HG03108 (cell line): ENCODE measurements around the gene ALX4.

Source experiments
- ATAC-seq: cut with Tn5 transposase; IDR thresholded peaks from one replicate; pipeline ENCODE4 v1.9.1; 2021; ENCODE audit warnings: moderate library complexity; ENCODE audit not compliant: unreplicated experiment

The ALX4 gene

GRCh38 chr11:44268614-44269080 lies 41.3 kb downstream of the ALX4 start:
- no peak for ATAC-seq

GRCh38 chr11:44267750-44268613 lies 42.0 kb downstream of the ALX4 start:
- ATAC-seq = no peak

DNA sequence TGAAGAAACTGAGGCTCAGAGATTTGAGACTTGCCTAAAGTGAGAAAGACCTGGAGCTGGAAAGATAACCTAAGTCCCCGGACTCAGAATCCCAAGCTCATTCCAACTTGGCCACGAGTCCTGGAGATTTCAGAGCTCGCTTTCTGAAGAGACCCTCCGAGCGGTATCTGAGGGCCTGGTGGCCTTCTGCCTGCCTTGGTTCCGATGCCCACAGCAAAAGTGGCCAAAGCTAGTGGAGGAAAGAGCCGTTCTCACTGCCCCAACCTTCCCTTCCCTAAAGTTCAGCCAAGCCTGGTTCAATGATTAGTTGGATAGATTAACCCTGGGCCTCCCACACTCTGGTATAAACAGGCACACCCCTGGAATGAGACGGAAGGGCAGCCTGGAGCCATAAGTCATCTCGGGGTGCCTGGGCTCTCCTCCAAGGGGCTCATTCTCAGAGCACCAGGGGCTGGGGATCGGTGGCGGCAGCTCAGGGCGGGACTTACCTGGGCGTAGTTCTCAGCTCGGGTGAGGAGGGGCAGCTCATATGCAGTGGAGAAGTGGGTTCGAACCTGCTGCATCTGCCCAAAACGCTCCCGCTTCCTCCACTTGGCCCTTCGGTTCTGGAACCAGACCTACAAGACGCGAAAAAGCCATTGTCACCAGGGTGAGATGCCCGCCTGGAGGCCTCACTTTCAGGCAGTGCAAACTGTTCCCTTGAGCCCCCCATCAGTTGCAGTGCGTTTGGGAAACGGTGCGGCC lies 42.8 kb downstream of the ALX4 start:
- ATAC-seq = no peak

DNA sequence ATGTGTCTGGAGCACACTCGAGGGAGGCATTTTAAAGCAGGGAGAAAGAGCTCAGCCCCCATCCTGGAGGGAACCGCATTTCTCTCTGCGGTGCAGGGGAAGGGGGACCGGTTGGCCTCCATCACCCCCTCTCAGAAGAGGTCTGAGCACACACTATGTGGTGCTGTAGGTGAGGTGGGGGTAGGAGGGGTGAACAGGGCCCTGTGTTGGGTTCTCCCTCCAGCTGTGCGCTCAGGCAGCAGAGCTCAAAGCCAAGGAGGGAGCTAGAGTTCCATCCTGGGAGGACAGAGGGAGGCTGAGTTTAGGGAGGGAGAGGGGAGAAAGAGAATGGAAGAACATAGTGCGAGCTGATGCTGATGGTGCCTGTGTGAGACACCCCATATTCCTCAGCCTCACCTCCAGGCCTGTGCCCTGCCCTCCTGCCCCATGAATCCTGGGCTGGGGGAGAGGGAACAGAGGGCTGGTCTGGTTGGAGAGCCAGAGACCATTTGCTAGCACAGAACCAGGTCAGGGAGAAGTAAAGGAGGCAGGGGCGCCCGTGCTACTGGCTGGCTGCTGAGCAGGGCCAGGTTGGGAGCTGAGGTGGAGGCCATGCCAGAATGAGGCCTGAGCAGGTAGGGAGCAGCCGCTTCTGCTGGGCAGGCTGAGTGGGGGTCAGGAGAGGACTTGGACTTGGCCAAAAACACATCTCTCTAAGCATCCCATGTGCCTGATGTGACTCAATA lies 43.7 kb downstream of the ALX4 start:
- ATAC-seq = no peak

DNA sequence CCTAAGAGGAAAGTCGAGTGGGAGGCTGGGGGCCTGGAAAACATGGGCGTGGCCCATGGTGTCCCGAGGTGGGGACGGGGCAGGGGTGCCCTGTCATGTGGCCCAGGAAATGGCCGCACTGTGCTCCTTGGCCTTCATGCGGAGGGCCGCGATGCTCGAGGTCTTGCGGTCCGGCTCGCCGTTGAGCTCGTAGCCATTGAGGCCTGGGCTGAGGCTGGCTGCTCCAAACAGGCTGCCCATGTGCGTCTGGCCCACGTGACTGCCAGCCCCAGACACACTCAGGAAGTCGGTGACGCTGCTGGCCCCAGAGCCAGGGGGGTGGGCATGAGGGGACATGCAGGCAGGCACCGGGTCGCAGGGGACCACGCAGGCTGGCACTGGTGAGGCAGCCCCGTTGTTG lies 45.2 kb downstream of the ALX4 start:
- no peak for ATAC-seq

DNA sequence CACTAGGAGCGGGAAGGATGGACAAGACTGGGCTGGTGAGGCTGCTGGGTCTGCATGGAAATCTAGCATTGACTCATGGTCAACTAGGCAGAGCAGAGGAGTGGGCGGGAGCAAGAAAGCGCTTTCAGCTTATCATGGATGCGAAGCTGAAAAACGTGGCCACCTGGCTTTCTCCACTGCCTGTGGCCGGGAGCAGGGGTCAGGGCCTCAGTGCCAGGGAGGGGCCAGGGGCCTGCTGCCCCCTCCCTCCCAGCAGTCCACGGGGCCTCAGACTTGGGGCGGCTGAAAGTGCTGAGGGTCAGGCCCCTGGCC lies 45.5 kb downstream of the ALX4 start:
- no peak for ATAC-seq

DNA sequence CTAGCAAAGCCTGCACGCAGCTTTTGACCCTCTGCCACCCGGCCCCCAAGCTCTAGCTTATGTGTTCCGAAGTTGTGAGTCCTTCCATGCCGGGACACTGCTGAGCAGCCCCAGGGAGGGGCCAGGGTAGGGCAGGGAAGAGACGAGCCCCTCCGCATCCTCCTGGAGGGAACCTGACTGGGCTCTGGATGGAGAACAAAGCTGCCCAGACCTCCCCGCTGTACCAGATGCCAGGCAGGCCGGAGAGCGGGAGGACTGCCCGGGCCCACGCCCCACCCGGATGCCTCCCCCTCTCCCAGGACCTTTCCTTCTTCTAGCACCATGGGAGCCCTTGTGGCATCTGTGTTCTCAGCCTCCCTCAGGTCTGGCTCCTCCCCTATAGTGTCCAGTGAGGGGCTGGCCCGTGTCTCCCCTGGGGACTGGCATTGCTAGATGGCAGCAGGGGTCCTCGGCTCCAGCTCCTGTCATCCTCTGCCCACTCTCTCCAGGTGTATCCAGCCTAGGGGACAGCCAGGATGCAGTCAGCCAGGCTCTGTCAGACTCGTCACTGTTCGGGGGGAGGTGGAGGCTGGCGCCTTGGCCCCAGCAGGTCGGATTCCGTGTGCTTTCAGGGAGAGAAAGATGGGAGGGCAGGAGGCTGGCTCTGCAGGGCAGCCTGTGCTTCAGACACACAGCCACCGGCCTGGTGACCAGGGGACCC lies 46.1 kb downstream of the ALX4 start:
- no peak for ATAC-seq

DNA sequence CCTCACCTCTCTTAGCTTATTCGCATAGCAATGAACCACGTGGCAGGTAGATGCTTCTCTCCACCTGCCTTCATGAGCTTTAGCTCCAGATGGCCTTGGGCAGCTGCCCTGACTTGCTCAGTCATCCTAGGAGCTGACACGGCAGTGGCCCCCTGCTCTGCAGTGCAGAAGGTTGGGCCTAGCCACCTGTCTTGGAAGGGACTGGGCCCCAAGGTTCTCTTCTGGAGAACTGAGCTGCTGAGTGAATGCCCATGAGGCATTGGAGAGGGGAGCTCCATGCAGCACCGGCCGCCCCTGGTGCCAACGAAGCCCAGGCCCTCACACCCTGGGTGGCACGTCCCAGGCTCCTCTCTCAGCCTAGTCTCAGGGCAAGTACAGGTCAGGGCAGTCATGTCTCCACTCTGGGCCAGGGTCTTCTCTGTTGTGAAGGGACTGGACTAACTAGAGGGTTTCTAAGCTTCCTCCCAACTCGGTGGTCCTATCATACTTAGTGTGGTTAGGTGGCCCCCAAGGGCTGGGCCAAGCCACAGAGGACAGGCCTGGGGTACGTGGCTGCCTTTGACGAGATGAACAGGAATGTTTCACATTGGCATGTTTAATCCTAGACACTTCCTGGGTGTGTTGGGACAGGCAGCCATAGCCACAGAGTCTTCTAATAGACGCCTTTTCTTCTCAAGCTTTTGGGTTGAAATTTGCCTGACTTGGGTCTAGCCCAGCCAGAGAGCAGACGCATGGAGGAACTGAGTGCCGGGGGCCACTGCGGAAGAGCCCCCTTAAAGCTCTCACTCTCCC lies 47.9 kb downstream of the ALX4 start:
- ATAC-seq = no peak

- ATAC-seq = no peak
Observed at GRCh38 chr11:44260081-44260480, 49.9 kb downstream of the ALX4 start.

- no peak for ATAC-seq
Observed at GRCh38 chr11:44258839-44259420, 51.0 kb downstream of the ALX4 start.

GRCh38 chr11:44258190-44258489 lies 51.8 kb downstream of the ALX4 start:
- no peak for ATAC-seq

- ATAC-seq = no peak
Observed at GRCh38 chr11:44257338-44258189, 52.4 kb downstream of the ALX4 start.

- no peak for ATAC-seq
Observed at GRCh38 chr11:44256673-44257291, 53.2 kb downstream of the ALX4 start.

GRCh38 chr11:44255406-44256071 lies 54.4 kb downstream of the ALX4 start:
- ATAC-seq = no peak

GRCh38 chr11:44252999-44253602 lies 56.8 kb downstream of the ALX4 start:
- ATAC-seq = no peak

- no peak for ATAC-seq
Observed at GRCh38 chr11:44250421-44250820, 59.5 kb downstream of the ALX4 start.

DNA sequence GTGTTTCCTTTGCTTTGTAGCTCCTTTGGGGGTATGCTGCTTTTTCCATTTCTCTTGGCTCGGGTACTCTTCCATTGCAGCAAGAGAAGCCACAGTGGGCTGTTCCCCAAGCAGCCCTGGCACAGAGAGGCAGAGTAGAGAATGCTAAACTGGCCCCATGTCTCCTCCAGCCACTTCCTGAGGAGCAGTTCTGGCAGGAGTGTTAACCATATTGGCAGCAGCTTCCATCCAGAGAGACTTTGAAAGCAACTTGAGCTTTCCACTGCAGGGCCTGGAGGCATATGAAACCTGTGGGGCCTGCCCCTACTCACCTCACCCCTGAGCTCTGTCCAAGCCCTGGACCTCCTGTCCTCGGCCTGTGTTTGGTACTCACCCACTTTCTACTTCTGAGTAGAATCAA lies 61.8 kb downstream of the ALX4 start:
- no peak for ATAC-seq

DNA sequence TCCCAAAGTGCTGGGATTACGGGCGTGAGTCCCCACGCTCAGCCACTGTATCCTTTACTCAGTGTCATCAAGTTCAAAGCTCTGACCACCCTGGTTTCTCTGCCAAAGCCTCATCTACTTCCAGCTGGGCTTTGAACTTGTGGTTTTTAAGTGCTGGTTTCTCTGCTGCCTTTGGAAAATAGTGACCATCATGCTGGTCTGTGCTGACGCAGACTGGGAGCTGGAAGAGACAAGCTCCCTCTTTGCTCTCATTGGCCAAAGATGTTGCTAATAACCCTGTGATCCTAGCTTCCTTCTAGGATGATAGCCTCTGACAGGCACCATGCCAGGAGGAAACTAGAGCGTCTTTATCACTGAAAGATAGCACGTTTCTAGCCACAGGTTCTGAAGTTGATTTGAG lies 62.4 kb downstream of the ALX4 start:
- no peak for ATAC-seq
